Kidney (tissue), 14 donors: ENCODE measurements around the gene KLHL30. TPM values are rescaled to one million over a fixed set of nuclear protein-coding genes. Genes with fewer than 3 reads are reported as not detected.

ENCODE experiments used
- DNase-seq, 5 donors: peaks; one replicate each; pipeline ENCODE4 v3.0.0-alpha.2; 2013 to 2020
- FAIRE-seq: peaks from 2 replicates; lab custom pipeline; 2012; peaks lifted over from hg19 to GRCh38; lab: Jason Lieb, UNC
- H3K27ac ChIP-seq, 2 donors: one replicate each; pipeline ENCODE4 v1.7.0; 2013; ENCODE audit warnings: low read depth in 2 of 2, low read length in 2 of 2, inconsistent platforms in 1 of 2
- H3K27me3 ChIP-seq: one replicate; pipeline ENCODE4 v1.7.1; 2013; ENCODE audit warnings: low read length, inconsistent platforms; ENCODE audit not compliant: control insufficient read depth, insufficient read depth
- H3K36me3 ChIP-seq, 3 donors: one replicate each; pipeline versions ENCODE4 v1.7.0 to v1.7.1; 2013; ENCODE audit warnings: low read length in 3 of 3, control low read depth in 1 of 3, inconsistent platforms in 1 of 3; ENCODE audit not compliant: insufficient read depth in 3 of 3, control insufficient read depth in 2 of 3
- H3K4me1 ChIP-seq, 3 donors: one replicate each; pipeline versions ENCODE4 v1.7.0 to v1.7.1; 2013; ENCODE audit warnings: low read length in 3 of 3, inconsistent platforms in 1 of 3, low read depth in 1 of 3; ENCODE audit not compliant: control insufficient read depth in 2 of 3, insufficient read depth in 2 of 3
- H3K4me3 ChIP-seq, 3 donors: one replicate each; pipeline versions ENCODE4 v1.7.0 to v1.8.1; 2013; ENCODE audit warnings: low read length in 3 of 3, control low read depth in 1 of 3, inconsistent platforms in 1 of 3
- H3K9ac ChIP-seq, 3 donors: one replicate each; pipeline versions ENCODE4 v1.7.0 to v1.7.1; 2013; ENCODE audit warnings: low read length in 3 of 3, control low read depth in 1 of 3, inconsistent platforms in 1 of 3
- H3K9me3 ChIP-seq, 3 donors: one replicate each; pipeline versions ENCODE4 v1.7.0 to v1.7.1; 2013; ENCODE audit warnings: low read length in 3 of 3, control low read depth in 1 of 3, inconsistent platforms in 1 of 3; ENCODE audit not compliant: control insufficient read depth in 2 of 3, insufficient read depth in 1 of 3
- intact Hi-C: fragments of 100-400 bp; cut with DNase I; formaldehyde crosslinking; loops from one replicate; pipeline ENCODE4 v1.11.1; 2022
- polyA plus RNA-seq: library from polyadenylated mRNA; stranded (reverse); fragments of 350-450 nt; fragmentation: Illumina TruSeq; extraction: RNeasy Lipid Tissue Mini Kit (QIAGEN cat#74804); gene quantifications from one replicate; pipeline ENCODE4 v1.2.3, GENCODE V29; 2014; ENCODE audit warnings: low read depth, low replicate concordance; ENCODE audit not compliant: insufficient read depth
- total RNA-seq: library from RNA; stranded (reverse); fragmentation: NEBNext Ultra II Directional; extraction: Animal tissue kit (Norgen Biotek cat#: 25700); gene quantifications from one replicate; pipeline ENCODE4 v1.2.1, GENCODE V29; 2021
- TF ChIP-seq, protein P1 (sequence below): IDR thresholded peaks from 3 replicates; pipeline ENCODE4 v1.5.1; 2012; ENCODE audit warnings: mild to moderate bottlenecking, moderate library complexity, borderline replicate concordance; ENCODE audit not compliant: insufficient read depth; ENCODE audit errors: extremely low read depth
- donor health status: control.
- donor health status: control.
- donor health status: control.
- donor health status: control.
- donor health status: control.
- donor health status: DM: yes; HTN: yes; CAD: no.
- donor health status: Normal renal cell carcinoma (clear cell type).

The KLHL30 gene
- total and polyA plus RNA-seq, 2 donors from 2014 or later, result 0.24 to 5.7 TPM

DNA sequence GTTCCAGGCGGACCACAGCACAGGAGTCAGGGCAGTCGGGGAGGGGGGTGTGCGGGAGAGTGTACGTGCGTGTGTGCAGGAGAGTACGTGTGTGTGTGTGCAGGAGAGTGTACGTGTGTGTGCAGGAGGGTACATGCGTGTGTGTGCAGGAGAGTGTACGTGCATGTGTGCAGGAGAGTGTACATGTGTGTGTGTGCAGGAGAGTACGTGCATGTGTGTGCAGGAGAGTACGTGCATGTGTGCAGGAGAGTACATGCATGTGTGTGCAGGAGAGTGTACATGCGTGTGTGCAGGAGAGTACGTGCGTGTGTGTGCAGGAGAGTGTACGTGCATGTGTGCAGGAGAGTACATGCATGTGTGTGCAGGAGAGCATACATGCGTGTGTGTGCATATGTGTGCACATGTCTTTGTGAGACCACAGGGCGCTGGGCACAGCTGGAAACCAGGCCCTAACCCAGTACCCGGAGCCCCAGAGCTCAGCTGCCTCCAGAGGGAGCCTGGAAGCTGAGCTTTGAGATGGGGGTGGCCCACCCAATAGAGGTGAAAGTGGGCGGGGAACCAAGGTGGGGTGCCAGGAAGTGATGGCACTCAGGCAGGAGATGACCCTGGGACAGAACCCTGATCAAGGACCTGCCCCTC lies 13.9 kb upstream of the KLHL30 start:
- intact Hi-C loops, result no loop called here
- Histone ChIP-seq H3K9me3 (peaks cover 0 to 4% (median 0%) of the 10 kb centered on the region in 3 donors), H3K4me3 (no peak overlapping the region), H3K9ac (no peak overlapping the region), H3K27me3 (no peaks in the 10 kb centered on the region), H3K27ac (no peak overlapping the region), H3K4me1 (peaks cover 0 to 4% (median 3%) of the 10 kb centered on the region in 3 donors), H3K36me3 (no peaks in the 10 kb centered on the region)
- TF ChIP-seq, protein P1, sequence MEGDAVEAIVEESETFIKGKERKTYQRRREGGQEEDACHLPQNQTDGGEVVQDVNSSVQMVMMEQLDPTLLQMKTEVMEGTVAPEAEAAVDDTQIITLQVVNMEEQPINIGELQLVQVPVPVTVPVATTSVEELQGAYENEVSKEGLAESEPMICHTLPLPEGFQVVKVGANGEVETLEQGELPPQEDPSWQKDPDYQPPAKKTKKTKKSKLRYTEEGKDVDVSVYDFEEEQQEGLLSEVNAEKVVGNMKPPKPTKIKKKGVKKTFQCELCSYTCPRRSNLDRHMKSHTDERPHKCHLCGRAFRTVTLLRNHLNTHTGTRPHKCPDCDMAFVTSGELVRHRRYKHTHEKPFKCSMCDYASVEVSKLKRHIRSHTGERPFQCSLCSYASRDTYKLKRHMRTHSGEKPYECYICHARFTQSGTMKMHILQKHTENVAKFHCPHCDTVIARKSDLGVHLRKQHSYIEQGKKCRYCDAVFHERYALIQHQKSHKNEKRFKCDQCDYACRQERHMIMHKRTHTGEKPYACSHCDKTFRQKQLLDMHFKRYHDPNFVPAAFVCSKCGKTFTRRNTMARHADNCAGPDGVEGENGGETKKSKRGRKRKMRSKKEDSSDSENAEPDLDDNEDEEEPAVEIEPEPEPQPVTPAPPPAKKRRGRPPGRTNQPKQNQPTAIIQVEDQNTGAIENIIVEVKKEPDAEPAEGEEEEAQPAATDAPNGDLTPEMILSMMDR, result no peak
- peak in 2 of 5 donors; percentile 35 to 36 for DNase-seq
- no peak for FAIRE-seq

DNA sequence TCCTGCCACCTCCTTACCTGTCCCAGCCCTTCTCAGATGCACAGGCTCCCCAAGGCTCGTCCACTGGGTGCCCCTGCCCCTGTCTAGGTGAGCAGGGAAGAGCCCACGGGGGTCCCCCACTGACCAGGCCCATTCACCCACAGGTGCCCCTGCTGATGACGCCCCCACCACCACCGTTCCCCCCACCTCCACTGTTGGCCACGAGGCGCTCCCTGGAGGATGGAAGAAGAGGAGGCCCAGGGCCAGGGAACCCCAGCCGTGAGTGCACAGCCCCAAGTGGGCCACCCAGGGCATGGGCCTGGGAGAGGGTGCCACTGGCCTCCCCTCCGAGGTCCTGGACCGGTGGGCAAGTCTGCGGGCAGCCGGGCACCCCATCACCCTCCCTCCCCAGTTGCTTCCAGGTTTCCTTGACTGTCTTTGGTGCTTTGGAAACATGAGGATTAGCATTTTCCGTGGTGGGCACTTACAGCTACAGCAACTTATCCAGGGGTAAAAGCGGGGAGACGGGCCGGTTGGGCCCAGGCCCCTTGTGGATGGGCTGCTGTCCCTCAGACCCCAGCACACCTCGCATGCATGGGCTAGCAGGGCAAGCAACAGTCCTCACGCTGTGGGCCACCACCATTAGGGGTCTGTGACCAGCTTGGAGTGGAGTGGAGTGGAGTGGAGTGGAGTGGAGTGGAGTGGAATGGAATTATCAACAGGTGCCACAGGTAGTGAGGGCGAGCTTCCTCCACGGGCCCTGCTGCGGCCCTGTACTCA lies 13.2 kb upstream of the KLHL30 start:
- FAIRE-seq, result no peak
- Histone ChIP-seq H3K9ac (no peak overlapping the region), H3K27me3 (no peaks in the 10 kb centered on the region), H3K27ac (no peak overlapping the region), H3K9me3 (peaks cover 0 to 4% (median 0%) of the 10 kb centered on the region in 3 donors), H3K36me3 (no peaks in the 10 kb centered on the region), H3K4me1 (peaks cover 0 to 4% (median 3%) of the 10 kb centered on the region in 3 donors), H3K4me3 (no peak overlapping the region)
- peak in 2 of 5 donors; percentile 48 to 57 for DNase-seq
- TF ChIP-seq, protein P1, result no peak
- intact Hi-C loops, result no loop called here

- no peak for FAIRE-seq
- H3K4me3 ChIP-seq, result no peak overlapping the region
- peaks cover 0 to 4% (median 3%) of the 10 kb centered on the region in 3 donors for H3K4me1 ChIP-seq
- no peak overlapping the region for H3K27ac ChIP-seq
- H3K36me3 ChIP-seq, result no peaks in the 10 kb centered on the region
- H3K9me3 ChIP-seq, result peaks cover 0 to 4% (median 0%) of the 10 kb centered on the region in 3 donors
- H3K27me3 ChIP-seq, result no peaks in the 10 kb centered on the region
- no peak for DNase-seq
- TF ChIP-seq, protein P1, result no peak
- H3K9ac ChIP-seq, result no peak overlapping the region
- intact Hi-C loops, result no loop called here
These were observed 12.1 kb upstream of the KLHL30 start for GRCh38 chr2:238126338-238126737.
